Kidney (tissue), 14 donors: ENCODE data around the gene CHRDL1. TPM values are rescaled to one million over a fixed set of nuclear protein-coding genes. Genes with fewer than 3 reads are reported as not detected.

Experiments
- DNase-seq, 5 donors: peaks; one replicate each; pipeline ENCODE4 v3.0.0-alpha.2; 2013 to 2020
- FAIRE-seq: peaks from 2 replicates; lab custom pipeline; 2012; peaks lifted over from hg19 to GRCh38; lab: Jason Lieb, UNC
- H3K27ac ChIP-seq, 2 donors: one replicate each; pipeline ENCODE4 v1.7.0; 2013; ENCODE audit warnings: low read depth in 2 of 2, low read length in 2 of 2, inconsistent platforms in 1 of 2
- H3K27me3 ChIP-seq: one replicate; pipeline ENCODE4 v1.7.1; 2013; ENCODE audit warnings: low read length, inconsistent platforms; ENCODE audit not compliant: control insufficient read depth, insufficient read depth
- H3K36me3 ChIP-seq, 3 donors: one replicate each; pipeline versions ENCODE4 v1.7.0 to v1.7.1; 2013; ENCODE audit warnings: low read length in 3 of 3, control low read depth in 1 of 3, inconsistent platforms in 1 of 3; ENCODE audit not compliant: insufficient read depth in 3 of 3, control insufficient read depth in 2 of 3
- H3K4me1 ChIP-seq, 3 donors: one replicate each; pipeline versions ENCODE4 v1.7.0 to v1.7.1; 2013; ENCODE audit warnings: low read length in 3 of 3, inconsistent platforms in 1 of 3, low read depth in 1 of 3; ENCODE audit not compliant: control insufficient read depth in 2 of 3, insufficient read depth in 2 of 3
- H3K4me3 ChIP-seq, 3 donors: one replicate each; pipeline versions ENCODE4 v1.7.0 to v1.8.1; 2013; ENCODE audit warnings: low read length in 3 of 3, control low read depth in 1 of 3, inconsistent platforms in 1 of 3
- H3K9ac ChIP-seq, 3 donors: one replicate each; pipeline versions ENCODE4 v1.7.0 to v1.7.1; 2013; ENCODE audit warnings: low read length in 3 of 3, control low read depth in 1 of 3, inconsistent platforms in 1 of 3
- H3K9me3 ChIP-seq, 3 donors: one replicate each; pipeline versions ENCODE4 v1.7.0 to v1.7.1; 2013; ENCODE audit warnings: low read length in 3 of 3, control low read depth in 1 of 3, inconsistent platforms in 1 of 3; ENCODE audit not compliant: control insufficient read depth in 2 of 3, insufficient read depth in 1 of 3
- intact Hi-C: fragments of 100-400 bp; cut with DNase I; formaldehyde crosslinking; loops from one replicate; pipeline ENCODE4 v1.11.1; 2022
- polyA plus RNA-seq: library from polyadenylated mRNA; stranded (reverse); fragments of 350-450 nt; fragmentation: Illumina TruSeq; extraction: RNeasy Lipid Tissue Mini Kit (QIAGEN cat#74804); gene quantifications from one replicate; pipeline ENCODE4 v1.2.3, GENCODE V29; 2014; ENCODE audit warnings: low read depth, low replicate concordance; ENCODE audit not compliant: insufficient read depth
- total RNA-seq: library from RNA; stranded (reverse); fragmentation: NEBNext Ultra II Directional; extraction: Animal tissue kit (Norgen Biotek cat#: 25700); gene quantifications from one replicate; pipeline ENCODE4 v1.2.1, GENCODE V29; 2021
- TF ChIP-seq, protein P1 (sequence below): IDR thresholded peaks from 3 replicates; pipeline ENCODE4 v1.5.1; 2012; ENCODE audit warnings: mild to moderate bottlenecking, moderate library complexity, borderline replicate concordance; ENCODE audit not compliant: insufficient read depth; ENCODE audit errors: extremely low read depth
- donor health status: control.
- donor health status: control.
- donor health status: control.
- donor health status: control.
- donor health status: control.
- donor health status: DM: yes; HTN: yes; CAD: no.
- donor health status: Normal renal cell carcinoma (clear cell type).

CHRDL1 gene
- total and polyA plus RNA-seq, 2 donors from 2014 or later, result 8.7 to 18.3 TPM

DNA sequence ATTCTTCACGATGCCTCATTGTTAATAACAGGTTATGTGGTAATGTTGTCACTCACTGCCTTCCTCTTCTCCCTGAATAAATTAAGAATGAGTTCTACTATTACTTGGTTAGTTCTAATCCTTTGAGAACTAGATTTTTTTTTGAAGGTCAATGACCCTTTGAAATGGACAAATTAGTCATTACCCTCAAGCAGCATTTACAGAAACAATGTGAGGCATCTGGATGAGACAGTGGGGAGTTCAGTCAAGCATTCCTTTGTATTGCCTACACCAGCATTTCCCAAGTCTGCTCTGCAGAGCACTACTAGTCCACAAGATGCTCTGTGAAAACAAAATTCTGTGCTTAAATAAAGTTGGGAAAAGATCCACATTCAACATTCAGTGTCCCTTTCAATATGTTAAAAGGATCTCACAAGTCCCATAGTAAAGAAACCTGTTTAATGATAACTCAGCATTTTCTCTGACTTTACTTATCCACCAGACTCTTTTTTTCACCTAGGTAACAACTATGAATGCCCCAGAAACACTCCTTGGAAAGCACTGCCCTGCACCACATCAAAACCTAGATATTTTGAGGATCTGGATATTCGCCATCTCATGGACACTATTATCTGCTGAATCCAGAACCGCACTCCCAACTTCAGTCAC is 60.6 kb downstream of the CHRDL1 start:
- H3K36me3 ChIP-seq, result no peaks in the 10 kb centered on the region
- H3K9me3 ChIP-seq, result no peaks in the 10 kb centered on the region
- H3K27ac ChIP-seq, result no peak overlapping the region
- H3K9ac ChIP-seq, result no peak overlapping the region
- peaks cover 3% of the 10 kb centered on the region for H3K27me3 ChIP-seq
- DNase-seq, result no peak
- no peaks in the 10 kb centered on the region for H3K4me1 ChIP-seq
- FAIRE-seq, result no peak
- TF ChIP-seq, protein P1, sequence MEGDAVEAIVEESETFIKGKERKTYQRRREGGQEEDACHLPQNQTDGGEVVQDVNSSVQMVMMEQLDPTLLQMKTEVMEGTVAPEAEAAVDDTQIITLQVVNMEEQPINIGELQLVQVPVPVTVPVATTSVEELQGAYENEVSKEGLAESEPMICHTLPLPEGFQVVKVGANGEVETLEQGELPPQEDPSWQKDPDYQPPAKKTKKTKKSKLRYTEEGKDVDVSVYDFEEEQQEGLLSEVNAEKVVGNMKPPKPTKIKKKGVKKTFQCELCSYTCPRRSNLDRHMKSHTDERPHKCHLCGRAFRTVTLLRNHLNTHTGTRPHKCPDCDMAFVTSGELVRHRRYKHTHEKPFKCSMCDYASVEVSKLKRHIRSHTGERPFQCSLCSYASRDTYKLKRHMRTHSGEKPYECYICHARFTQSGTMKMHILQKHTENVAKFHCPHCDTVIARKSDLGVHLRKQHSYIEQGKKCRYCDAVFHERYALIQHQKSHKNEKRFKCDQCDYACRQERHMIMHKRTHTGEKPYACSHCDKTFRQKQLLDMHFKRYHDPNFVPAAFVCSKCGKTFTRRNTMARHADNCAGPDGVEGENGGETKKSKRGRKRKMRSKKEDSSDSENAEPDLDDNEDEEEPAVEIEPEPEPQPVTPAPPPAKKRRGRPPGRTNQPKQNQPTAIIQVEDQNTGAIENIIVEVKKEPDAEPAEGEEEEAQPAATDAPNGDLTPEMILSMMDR, result no peak
- intact Hi-C loops, result no loop called here
- H3K4me3 ChIP-seq, result no peak overlapping the region

DNA sequence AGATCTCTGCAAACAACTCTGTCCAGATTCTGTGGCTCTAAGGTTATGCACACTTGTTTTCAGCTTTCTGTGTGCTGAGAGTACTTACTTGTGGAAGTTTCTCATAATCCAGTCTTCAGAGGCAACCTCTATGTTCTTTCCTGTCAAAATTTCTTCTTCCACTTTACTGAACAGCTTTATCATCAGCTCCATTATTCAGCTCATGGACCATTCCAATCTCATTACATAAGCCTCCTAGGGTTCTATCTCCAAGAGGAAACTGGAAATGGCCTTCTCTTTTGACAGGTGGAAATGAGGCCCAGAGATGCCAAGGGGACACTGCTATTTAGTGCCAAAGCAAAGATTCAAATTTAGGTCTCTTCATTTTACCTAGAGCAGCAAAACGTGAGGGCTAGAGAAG is 61.3 kb downstream of the CHRDL1 start:
- H3K4me1 ChIP-seq, result no peaks in the 10 kb centered on the region

DNA sequence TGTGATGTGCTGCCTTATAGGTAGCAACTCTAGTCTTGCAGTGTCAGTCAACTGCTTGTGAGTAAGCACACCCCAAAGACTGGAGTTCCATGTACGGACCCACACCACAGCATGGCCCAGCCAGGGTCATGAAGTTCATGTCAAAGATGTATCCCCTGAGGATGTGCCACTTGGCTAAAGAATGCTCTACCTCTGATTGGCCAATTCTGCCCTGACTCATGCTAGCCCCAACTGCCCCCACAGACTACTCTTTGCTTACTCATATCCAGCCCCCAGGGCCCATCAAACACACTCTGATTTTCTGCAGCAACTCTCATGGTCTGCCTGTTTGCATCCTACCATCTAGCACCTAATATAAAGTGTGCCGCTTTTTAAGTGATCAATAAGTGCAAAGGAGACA is 62.5 kb downstream of the CHRDL1 start:
- Histone ChIP-seq H3K27me3 (peaks cover 3% of the 10 kb centered on the region), H3K4me1 (no peaks in the 10 kb centered on the region), H3K36me3 (no peaks in the 10 kb centered on the region), H3K27ac (no peak overlapping the region), H3K4me3 (no peak overlapping the region), H3K9me3 (no peaks in the 10 kb centered on the region), H3K9ac (no peak overlapping the region)
- FAIRE-seq, result no peak
- TF ChIP-seq, protein P1, result no peak
- DNase-seq, result no peak
- intact Hi-C loops, result no loop called here

More for the DNA sequence above, 61.3 kb downstream of the CHRDL1 start:
- intact Hi-C loops, result no loop called here
- DNase-seq, result no peak
- TF ChIP-seq, protein P1, result no peak
- no peaks in the 10 kb centered on the region for H3K9me3 ChIP-seq
- no peak for FAIRE-seq
- H3K4me3 ChIP-seq, result no peak overlapping the region
- H3K27ac ChIP-seq, result no peak overlapping the region
- no peaks in the 10 kb centered on the region for H3K36me3 ChIP-seq
- H3K27me3 ChIP-seq, result peaks cover 3% of the 10 kb centered on the region
- H3K9ac ChIP-seq, result no peak overlapping the region

DNA sequence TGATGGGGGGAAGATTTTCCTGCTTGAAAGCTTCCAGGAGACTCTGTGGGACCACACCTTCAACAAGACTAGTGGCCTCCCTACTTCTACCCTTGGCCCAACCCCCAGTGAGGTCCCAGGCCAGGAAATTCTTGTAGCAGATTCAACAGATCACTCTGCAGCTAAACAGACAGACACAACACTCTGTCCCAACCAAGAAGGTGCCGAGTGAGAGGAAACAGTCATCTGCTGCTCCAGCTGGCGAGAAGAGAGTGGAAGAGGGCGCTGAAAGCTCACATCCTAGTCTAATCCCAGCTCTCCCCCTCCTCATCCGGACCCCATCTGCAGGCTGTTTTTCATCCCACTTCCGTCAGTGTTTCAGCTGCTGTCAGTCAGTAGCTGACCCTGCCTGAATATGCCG is 63.4 kb downstream of the CHRDL1 start:
- Histone ChIP-seq H3K4me3 (no peak overlapping the region), H3K9ac (no peak overlapping the region), H3K27me3 (peaks cover 3% of the 10 kb centered on the region), H3K4me1 (no peaks in the 10 kb centered on the region), H3K36me3 (no peaks in the 10 kb centered on the region), H3K9me3 (no peaks in the 10 kb centered on the region), H3K27ac (no peak overlapping the region)
- TF ChIP-seq, protein P1, result no peak
- intact Hi-C loops, result no loop called here
- FAIRE-seq, result no peak
- DNase-seq, result no peak
